ENCODE measurements around the gene NANOS1. TPM values are rescaled to one million over a fixed set of nuclear protein-coding genes. Genes with fewer than 3 reads are reported as not detected.

Gene NANOS1
- total and polyA plus RNA-seq, 2 experiments from 2014 or later: 1.6 to 2.9 TPM

DNA sequence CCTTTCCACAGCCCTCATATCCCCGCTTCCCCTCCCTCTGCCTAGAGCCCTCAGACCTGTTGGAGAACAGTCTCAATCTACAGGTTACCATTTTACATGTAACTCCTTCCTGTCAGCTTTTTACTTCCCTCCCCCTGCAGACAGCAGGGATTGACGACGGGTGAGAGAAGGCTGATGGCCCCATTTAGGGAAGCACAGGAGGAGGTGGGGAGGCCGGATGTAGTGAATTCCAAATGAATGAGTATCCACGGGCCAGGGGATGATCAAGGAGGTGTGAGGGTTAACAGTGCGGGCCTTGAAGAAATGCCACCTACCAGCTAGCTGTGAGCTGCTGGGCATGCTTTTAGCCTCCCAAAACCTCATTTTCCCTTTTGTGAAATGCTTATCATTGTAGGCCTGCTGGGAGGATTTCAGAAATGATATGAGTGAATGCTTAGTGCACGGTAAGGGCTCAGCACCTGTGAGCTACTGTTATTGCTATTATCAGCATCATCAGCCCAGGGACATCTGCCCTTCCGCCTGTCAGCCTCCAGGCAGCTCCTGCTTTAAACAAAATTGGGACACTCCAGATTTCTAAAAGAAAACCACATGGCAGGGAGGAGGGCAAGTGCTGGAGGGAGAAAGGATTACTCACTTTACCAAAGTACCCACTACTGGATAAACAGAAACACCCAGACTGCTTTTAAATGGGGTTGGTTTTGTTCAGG is 6.5 kb upstream of the NANOS1 start:
- Histone ChIP-seq H3K36me3 (ENCODE audit: insufficient read depth) (no peaks in the 10 kb centered on the region), H3K4me2 (0 out of 2 replicates have a peak overlapping the region, but pooled peaks have one; percentile 4), H3K4me1 (ENCODE audit: insufficient read depth) (peaks cover 16% of the 10 kb centered on the region), H3K4me3 (no peak overlapping the region), H3K9me2 (ENCODE audit: insufficient read depth) (no peaks in the 10 kb centered on the region), H3K79me2 (replicated peaks; ENCODE audit: insufficient read depth) (no peaks in the 10 kb centered on the region), H3K27me3 (ENCODE audit: insufficient read depth) (0 out of 2 replicates have a peak, but pooled peaks cover 1% of the 10 kb centered on the region), H3K27ac (ENCODE audit: low read depth) (no peak overlapping the region), H2AFZ (peak overlapping the region; percentile 72; the same call in 1 of the 2 replicates), H3F3A (replicated peaks; ENCODE audit: low read depth) (no peaks in the 10 kb centered on the region; the same call in 1 of the 2 replicates), H4K20me1 (replicated peaks; ENCODE audit: insufficient read depth) (no peaks in the 10 kb centered on the region)
- Mint-ChIP-seq H3K36me3 (ENCODE audit: low read depth) (no peaks in the 10 kb centered on the region), H3K9me3 (no peaks in the 10 kb centered on the region), H3K27ac (no peak overlapping the region), H3K27me3 (ENCODE audit: insufficient read depth, low read depth, poor library complexity) (peaks cover 10% of the 10 kb centered on the region), H3K4me3 (no peak overlapping the region), H3K4me1 (peaks cover 24% of the 10 kb centered on the region; the same call in 2 of the 3 replicates)
- peak; percentile 60 for DNase-seq (ENCODE audit: low spot score)
- peak; percentile 69 for ATAC-seq
- TF ChIP-seq NANOG (IDR thresholded peaks at IDR 0.05; ENCODE audit: borderline replicate concordance): no peak

DNA sequence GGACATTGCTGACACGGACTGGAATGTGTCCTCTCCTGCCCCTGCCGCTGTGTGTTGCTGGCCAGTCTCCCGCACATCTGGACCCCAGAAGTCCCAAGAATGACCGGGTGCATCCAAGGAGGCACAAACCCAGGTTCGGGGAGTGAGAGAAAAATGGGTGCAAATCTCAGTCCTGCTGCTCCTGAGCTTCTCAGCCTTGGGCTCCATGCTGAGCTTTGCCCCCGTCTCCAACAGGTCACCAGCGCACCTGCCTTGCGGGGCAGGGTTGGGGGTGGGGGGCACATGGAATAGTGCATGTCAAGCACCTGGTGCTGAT is 6.0 kb upstream of the NANOS1 start:
- no peaks in the 10 kb centered on the region for H3K36me3 ChIP-seq (ENCODE audit: insufficient read depth)
- no peaks in the 10 kb centered on the region; the same call in 1 of the 2 replicates for H3F3A ChIP-seq (replicated peaks; ENCODE audit: low read depth)
- DNase-seq (ENCODE audit: low spot score): no peak
- H3K9me2 ChIP-seq (ENCODE audit: insufficient read depth): no peaks in the 10 kb centered on the region
- peaks cover 15% of the 10 kb centered on the region for H3K27me3 Mint-ChIP-seq (ENCODE audit: insufficient read depth, low read depth, poor library complexity)
- TF ChIP-seq STAT1 (IDR thresholded peaks at IDR 0.05; ENCODE audit: unreplicated experiment) (no peak), ZNF114 (CRISPR knock-in tag; IDR thresholded peaks at IDR 0.05) (no peak), EZH2 (IDR thresholded peaks at IDR 0.05; ENCODE audit: low read depth, unreplicated experiment) (no peak), POLR2AphosphoS5 (IDR thresholded peaks at IDR 0.05; ENCODE audit: low read depth) (no peak)
- TF ChIP-seq, protein P1, sequence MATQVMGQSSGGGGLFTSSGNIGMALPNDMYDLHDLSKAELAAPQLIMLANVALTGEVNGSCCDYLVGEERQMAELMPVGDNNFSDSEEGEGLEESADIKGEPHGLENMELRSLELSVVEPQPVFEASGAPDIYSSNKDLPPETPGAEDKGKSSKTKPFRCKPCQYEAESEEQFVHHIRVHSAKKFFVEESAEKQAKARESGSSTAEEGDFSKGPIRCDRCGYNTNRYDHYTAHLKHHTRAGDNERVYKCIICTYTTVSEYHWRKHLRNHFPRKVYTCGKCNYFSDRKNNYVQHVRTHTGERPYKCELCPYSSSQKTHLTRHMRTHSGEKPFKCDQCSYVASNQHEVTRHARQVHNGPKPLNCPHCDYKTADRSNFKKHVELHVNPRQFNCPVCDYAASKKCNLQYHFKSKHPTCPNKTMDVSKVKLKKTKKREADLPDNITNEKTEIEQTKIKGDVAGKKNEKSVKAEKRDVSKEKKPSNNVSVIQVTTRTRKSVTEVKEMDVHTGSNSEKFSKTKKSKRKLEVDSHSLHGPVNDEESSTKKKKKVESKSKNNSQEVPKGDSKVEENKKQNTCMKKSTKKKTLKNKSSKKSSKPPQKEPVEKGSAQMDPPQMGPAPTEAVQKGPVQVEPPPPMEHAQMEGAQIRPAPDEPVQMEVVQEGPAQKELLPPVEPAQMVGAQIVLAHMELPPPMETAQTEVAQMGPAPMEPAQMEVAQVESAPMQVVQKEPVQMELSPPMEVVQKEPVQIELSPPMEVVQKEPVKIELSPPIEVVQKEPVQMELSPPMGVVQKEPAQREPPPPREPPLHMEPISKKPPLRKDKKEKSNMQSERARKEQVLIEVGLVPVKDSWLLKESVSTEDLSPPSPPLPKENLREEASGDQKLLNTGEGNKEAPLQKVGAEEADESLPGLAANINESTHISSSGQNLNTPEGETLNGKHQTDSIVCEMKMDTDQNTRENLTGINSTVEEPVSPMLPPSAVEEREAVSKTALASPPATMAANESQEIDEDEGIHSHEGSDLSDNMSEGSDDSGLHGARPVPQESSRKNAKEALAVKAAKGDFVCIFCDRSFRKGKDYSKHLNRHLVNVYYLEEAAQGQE (IDR thresholded peaks at IDR 0.05; ENCODE audit: unreplicated experiment): no peak
- TF ChIP-seq, protein P2, sequence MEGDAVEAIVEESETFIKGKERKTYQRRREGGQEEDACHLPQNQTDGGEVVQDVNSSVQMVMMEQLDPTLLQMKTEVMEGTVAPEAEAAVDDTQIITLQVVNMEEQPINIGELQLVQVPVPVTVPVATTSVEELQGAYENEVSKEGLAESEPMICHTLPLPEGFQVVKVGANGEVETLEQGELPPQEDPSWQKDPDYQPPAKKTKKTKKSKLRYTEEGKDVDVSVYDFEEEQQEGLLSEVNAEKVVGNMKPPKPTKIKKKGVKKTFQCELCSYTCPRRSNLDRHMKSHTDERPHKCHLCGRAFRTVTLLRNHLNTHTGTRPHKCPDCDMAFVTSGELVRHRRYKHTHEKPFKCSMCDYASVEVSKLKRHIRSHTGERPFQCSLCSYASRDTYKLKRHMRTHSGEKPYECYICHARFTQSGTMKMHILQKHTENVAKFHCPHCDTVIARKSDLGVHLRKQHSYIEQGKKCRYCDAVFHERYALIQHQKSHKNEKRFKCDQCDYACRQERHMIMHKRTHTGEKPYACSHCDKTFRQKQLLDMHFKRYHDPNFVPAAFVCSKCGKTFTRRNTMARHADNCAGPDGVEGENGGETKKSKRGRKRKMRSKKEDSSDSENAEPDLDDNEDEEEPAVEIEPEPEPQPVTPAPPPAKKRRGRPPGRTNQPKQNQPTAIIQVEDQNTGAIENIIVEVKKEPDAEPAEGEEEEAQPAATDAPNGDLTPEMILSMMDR (conservative IDR thresholded peaks at IDR 0.05; ENCODE audit: low read depth in 2 of 2): no peak
- TF ChIP-seq, protein P3, sequence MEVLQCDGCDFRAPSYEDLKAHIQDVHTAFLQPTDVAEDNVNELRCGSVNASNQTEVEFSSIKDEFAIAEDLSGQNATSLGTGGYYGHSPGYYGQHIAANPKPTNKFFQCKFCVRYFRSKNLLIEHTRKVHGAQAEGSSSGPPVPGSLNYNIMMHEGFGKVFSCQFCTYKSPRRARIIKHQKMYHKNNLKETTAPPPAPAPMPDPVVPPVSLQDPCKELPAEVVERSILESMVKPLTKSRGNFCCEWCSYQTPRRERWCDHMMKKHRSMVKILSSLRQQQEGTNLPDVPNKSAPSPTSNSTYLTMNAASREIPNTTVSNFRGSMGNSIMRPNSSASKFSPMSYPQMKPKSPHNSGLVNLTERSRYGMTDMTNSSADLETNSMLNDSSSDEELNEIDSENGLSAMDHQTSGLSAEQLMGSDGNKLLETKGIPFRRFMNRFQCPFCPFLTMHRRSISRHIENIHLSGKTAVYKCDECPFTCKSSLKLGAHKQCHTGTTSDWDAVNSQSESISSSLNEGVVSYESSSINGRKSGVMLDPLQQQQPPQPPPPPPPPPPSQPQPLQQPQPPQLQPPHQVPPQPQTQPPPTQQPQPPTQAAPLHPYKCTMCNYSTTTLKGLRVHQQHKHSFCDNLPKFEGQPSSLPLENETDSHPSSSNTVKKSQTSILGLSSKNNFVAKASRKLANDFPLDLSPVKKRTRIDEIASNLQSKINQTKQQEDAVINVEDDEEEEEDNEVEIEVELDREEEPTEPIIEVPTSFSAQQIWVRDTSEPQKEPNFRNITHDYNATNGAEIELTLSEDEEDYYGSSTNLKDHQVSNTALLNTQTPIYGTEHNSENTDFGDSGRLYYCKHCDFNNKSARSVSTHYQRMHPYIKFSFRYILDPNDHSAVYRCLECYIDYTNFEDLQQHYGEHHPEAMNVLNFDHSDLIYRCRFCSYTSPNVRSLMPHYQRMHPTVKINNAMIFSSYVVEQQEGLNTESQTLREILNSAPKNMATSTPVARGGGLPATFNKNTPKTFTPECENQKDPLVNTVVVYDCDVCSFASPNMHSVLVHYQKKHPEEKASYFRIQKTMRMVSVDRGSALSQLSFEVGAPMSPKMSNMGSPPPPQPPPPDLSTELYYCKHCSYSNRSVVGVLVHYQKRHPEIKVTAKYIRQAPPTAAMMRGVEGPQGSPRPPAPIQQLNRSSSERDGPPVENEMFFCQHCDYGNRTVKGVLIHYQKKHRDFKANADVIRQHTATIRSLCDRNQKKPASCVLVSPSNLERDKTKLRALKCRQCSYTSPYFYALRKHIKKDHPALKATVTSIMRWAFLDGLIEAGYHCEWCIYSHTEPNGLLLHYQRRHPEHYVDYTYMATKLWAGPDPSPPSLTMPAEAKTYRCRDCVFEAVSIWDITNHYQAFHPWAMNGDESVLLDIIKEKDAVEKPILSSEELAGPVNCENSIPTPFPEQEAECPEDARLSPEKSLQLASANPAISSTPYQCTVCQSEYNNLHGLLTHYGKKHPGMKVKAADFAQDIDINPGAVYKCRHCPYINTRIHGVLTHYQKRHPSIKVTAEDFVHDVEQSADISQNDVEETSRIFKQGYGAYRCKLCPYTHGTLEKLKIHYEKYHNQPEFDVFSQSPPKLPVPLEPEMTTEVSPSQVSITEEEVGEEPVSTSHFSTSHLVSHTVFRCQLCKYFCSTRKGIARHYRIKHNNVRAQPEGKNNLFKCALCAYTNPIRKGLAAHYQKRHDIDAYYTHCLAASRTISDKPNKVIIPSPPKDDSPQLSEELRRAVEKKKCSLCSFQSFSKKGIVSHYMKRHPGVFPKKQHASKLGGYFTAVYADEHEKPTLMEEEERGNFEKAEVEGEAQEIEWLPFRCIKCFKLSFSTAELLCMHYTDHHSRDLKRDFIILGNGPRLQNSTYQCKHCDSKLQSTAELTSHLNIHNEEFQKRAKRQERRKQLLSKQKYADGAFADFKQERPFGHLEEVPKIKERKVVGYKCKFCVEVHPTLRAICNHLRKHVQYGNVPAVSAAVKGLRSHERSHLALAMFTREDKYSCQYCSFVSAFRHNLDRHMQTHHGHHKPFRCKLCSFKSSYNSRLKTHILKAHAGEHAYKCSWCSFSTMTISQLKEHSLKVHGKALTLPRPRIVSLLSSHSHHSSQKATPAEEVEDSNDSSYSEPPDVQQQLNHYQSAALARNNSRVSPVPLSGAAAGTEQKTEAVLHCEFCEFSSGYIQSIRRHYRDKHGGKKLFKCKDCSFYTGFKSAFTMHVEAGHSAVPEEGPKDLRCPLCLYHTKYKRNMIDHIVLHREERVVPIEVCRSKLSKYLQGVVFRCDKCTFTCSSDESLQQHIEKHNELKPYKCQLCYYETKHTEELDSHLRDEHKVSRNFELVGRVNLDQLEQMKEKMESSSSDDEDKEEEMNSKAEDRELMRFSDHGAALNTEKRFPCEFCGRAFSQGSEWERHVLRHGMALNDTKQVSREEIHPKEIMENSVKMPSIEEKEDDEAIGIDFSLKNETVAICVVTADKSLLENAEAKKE (CRISPR knock-in tag; IDR thresholded peaks at IDR 0.05): no peak
- 0 out of 2 replicates have a peak, but pooled peaks cover 5% of the 10 kb centered on the region for H3K27me3 ChIP-seq (ENCODE audit: insufficient read depth)
- H3K4me3 Mint-ChIP-seq: no peak overlapping the region
- H3K4me2 ChIP-seq: no peak overlapping the region
- H3K4me1 Mint-ChIP-seq: peaks cover 24% of the 10 kb centered on the region; the same call in 2 of the 3 replicates
- H3K4me1 ChIP-seq (ENCODE audit: insufficient read depth): peaks cover 16% of the 10 kb centered on the region
- H2AFZ ChIP-seq: peak overlapping the region; percentile 72; the same call in 1 of the 2 replicates
- no peak overlapping the region for H3K27ac Mint-ChIP-seq
- H3K9me3 Mint-ChIP-seq: no peaks in the 10 kb centered on the region
- ATAC-seq: no peak
- H3K4me3 ChIP-seq: no peak overlapping the region
- no peaks in the 10 kb centered on the region for H4K20me1 ChIP-seq (replicated peaks; ENCODE audit: insufficient read depth)
- H3K79me2 ChIP-seq (replicated peaks; ENCODE audit: insufficient read depth): no peaks in the 10 kb centered on the region
- no peak overlapping the region for H3K27ac ChIP-seq (ENCODE audit: low read depth)
- H3K36me3 Mint-ChIP-seq (ENCODE audit: low read depth): no peaks in the 10 kb centered on the region

All from GM23338 (cell line).